ENCODE measurements around the gene OR52B2. TPM values are rescaled to one million over a fixed set of nuclear protein-coding genes. Genes with fewer than 3 reads are reported as not detected.
"Not testable (repeated sequence)": the region's sequence is repeated elsewhere in the genome, so short reads cannot be mapped to it uniquely, and the experiment has no call there.

OR52B2 gene
- total RNA-seq, 1 experiment from 2014 or later: not detected

DNA sequence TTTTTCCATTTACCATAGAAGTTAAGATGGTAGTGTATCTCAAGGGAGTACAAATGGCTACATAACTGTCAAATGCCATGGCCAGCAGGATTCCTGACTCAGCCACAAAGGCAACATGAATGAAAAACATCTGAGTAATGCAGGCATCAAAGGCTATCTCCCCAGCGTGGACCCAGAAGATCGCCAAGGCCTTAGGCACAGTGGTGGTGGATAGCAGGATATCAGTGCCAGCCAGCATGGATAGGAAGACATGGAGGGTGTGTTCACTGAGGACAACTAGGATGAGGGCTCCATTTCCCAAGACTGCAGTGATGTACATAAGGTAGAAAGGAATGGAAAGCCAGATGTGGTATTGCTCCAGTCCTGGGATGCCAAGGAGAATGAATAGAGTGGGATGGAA lies 18.0 kb downstream of the OR52B2 start:
- H3K27me3 ChIP-seq (replicated peaks; ENCODE audit: insufficient read depth, low read depth, low read length, poor library complexity): no peaks in the 10 kb centered on the region
- no peak overlapping the region for H3K4me3 ChIP-seq (ENCODE audit: low read depth, low read length, poor library complexity, severe bottlenecking)
- CTCF ChIA-PET: no interaction called here
- H3K36me3 ChIP-seq (ENCODE audit: insufficient read depth, low read length, poor library complexity, severe bottlenecking): no peaks in the 10 kb centered on the region
- no peaks in the 10 kb centered on the region for H3K9me3 ChIP-seq (ENCODE audit: low read depth, low read length, poor library complexity, severe bottlenecking)
- intact Hi-C loops (cut with micrococcal nuclease; ENCODE audit: unreplicated experiment): no loop called here
- TF ChIP-seq, protein P1, sequence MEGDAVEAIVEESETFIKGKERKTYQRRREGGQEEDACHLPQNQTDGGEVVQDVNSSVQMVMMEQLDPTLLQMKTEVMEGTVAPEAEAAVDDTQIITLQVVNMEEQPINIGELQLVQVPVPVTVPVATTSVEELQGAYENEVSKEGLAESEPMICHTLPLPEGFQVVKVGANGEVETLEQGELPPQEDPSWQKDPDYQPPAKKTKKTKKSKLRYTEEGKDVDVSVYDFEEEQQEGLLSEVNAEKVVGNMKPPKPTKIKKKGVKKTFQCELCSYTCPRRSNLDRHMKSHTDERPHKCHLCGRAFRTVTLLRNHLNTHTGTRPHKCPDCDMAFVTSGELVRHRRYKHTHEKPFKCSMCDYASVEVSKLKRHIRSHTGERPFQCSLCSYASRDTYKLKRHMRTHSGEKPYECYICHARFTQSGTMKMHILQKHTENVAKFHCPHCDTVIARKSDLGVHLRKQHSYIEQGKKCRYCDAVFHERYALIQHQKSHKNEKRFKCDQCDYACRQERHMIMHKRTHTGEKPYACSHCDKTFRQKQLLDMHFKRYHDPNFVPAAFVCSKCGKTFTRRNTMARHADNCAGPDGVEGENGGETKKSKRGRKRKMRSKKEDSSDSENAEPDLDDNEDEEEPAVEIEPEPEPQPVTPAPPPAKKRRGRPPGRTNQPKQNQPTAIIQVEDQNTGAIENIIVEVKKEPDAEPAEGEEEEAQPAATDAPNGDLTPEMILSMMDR (conservative IDR thresholded peaks at IDR 0.05; ENCODE audit: low read depth, low read length): no peak
- TF ChIP-seq EZH2 (IDR thresholded peaks at IDR 0.05; ENCODE audit: borderline replicate concordance, low read depth, low read length, poor library complexity, severe bottlenecking): no peak
- DNase-seq (ENCODE audit: low spot score): no peak
- BruUV-seq (replicated peaks): no TSS peak
- H3K4me1 ChIP-seq (ENCODE audit: insufficient read depth, low read length, poor library complexity, severe bottlenecking): no peaks in the 10 kb centered on the region
- no peak overlapping the region for H3K27ac ChIP-seq (ENCODE audit: low read depth, low read length, poor library complexity, severe bottlenecking)
- POLR2A ChIA-PET (ENCODE audit: low non-redundant PET): no interaction called here

DNA sequence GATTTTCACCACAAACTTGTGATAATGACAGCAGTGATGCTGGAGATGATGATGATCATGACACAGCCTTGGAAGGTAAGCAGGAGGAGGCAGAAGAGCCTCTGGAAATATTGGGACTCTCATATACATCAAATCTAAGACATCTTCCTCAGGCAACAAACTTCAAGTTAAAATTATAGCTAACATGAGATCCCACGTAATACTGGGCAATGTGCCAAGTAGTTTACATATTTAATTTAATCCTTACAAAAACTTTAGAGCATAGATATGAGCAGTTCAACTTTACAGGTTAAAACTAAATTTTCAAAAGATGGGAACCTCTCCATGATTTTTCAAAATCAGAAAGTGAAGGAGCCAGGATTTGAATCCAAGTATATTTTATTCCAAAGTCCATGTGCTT lies 19.0 kb downstream of the OR52B2 start:
- Histone ChIP-seq H3K4me3 (ENCODE audit: low read depth, low read length, poor library complexity, severe bottlenecking) (no peak overlapping the region), H3K4me1 (ENCODE audit: insufficient read depth, low read length, poor library complexity, severe bottlenecking) (no peaks in the 10 kb centered on the region), H3K27me3 (replicated peaks; ENCODE audit: insufficient read depth, low read depth, low read length, poor library complexity) (no peaks in the 10 kb centered on the region), H3K9me3 (ENCODE audit: low read depth, low read length, poor library complexity, severe bottlenecking) (no peaks in the 10 kb centered on the region), H3K27ac (ENCODE audit: low read depth, low read length, poor library complexity, severe bottlenecking) (no peak overlapping the region), H3K36me3 (ENCODE audit: insufficient read depth, low read length, poor library complexity, severe bottlenecking) (no peaks in the 10 kb centered on the region)
- BruUV-seq (replicated peaks): no TSS peak
- intact Hi-C loops (cut with micrococcal nuclease; ENCODE audit: unreplicated experiment): no loop called here
- no peak for TF ChIP-seq EZH2 (IDR thresholded peaks at IDR 0.05; ENCODE audit: borderline replicate concordance, low read depth, low read length, poor library complexity, severe bottlenecking)
- TF ChIP-seq, protein P1 (conservative IDR thresholded peaks at IDR 0.05; ENCODE audit: low read depth, low read length): no peak
- ChIA-PET POLR2A (ENCODE audit: low non-redundant PET) (no interaction called here), CTCF (no interaction called here)
- DNase-seq (ENCODE audit: low spot score): no peak

DNA sequence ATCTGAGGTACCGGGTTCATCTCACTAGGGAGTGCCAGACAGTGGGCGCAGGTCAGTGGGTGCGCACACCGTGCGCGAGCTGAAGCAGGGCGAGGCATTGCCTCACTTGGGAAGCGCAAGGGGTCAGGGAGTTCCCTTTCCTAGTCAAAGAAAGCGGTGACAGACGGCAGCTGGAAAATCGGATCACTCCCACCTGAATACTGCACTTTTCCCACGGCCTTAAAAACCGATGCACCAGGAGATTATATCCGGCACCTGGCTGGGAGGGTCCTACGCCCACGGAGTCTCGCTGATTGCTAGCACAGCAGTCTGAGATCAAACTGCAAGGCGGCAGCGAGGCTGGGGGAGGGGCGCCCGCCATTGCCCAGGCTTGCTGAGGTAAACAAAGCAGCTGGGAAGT lies 26.4 kb downstream of the OR52B2 start:
- DNase-seq (ENCODE audit: low spot score); H3K9me3 ChIP-seq (ENCODE audit: low read depth, low read length, poor library complexity, severe bottlenecking); H3K27me3 ChIP-seq (replicated peaks; ENCODE audit: insufficient read depth, low read depth, low read length, poor library complexity); H3K27ac ChIP-seq (ENCODE audit: low read depth, low read length, poor library complexity, severe bottlenecking); intact Hi-C loops (cut with micrococcal nuclease; ENCODE audit: unreplicated experiment); POLR2A ChIA-PET (ENCODE audit: low non-redundant PET); H3K4me1 ChIP-seq (ENCODE audit: insufficient read depth, low read length, poor library complexity, severe bottlenecking); H3K4me3 ChIP-seq (ENCODE audit: low read depth, low read length, poor library complexity, severe bottlenecking); BruUV-seq (replicated peaks); H3K36me3 ChIP-seq (ENCODE audit: insufficient read depth, low read length, poor library complexity, severe bottlenecking): not testable (repeated sequence)
- CTCF ChIA-PET: interaction anchor here (0.7 kb wide), 1 partner anchor 219 kb away, joined by 3 read pairs; no protein-coding TSS in a partner anchor

DNA sequence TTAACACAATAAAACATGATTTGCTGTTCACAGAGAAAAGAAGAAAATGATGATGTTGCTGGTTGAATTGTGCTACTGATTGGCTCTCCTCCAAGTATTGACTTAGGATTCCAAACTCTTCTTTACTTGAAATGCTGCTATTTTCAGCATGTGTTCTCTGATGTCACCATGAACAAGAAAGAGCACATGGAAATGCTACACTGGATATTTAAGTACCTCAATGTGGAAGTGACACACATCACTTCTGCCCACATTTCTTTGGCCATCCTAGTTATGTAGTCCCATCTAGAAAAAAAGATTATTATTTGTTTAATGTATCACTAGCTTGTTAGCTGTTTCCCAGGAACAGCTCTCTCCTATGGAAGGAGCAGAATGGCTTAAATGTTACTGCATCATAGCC lies 27.2 kb downstream of the OR52B2 start:
- ChIA-PET CTCF (no interaction called here), POLR2A (ENCODE audit: low non-redundant PET) (no interaction called here)
- no peak for TF ChIP-seq EZH2 (IDR thresholded peaks at IDR 0.05; ENCODE audit: borderline replicate concordance, low read depth, low read length, poor library complexity, severe bottlenecking)
- TF ChIP-seq, protein P1 (conservative IDR thresholded peaks at IDR 0.05; ENCODE audit: low read depth, low read length): no peak
- BruUV-seq (replicated peaks): no TSS peak
- DNase-seq (ENCODE audit: low spot score): no peak
- Histone ChIP-seq H3K4me3 (ENCODE audit: low read depth, low read length, poor library complexity, severe bottlenecking) (no peak overlapping the region), H3K4me1 (ENCODE audit: insufficient read depth, low read length, poor library complexity, severe bottlenecking) (no peaks in the 10 kb centered on the region), H3K36me3 (ENCODE audit: insufficient read depth, low read length, poor library complexity, severe bottlenecking) (no peaks in the 10 kb centered on the region), H3K9me3 (ENCODE audit: low read depth, low read length, poor library complexity, severe bottlenecking) (no peaks in the 10 kb centered on the region), H3K27me3 (replicated peaks; ENCODE audit: insufficient read depth, low read depth, low read length, poor library complexity) (peaks cover 4% of the 10 kb centered on the region), H3K27ac (ENCODE audit: low read depth, low read length, poor library complexity, severe bottlenecking) (no peak overlapping the region)
- intact Hi-C loops (cut with micrococcal nuclease; ENCODE audit: unreplicated experiment): no loop called here

DNA sequence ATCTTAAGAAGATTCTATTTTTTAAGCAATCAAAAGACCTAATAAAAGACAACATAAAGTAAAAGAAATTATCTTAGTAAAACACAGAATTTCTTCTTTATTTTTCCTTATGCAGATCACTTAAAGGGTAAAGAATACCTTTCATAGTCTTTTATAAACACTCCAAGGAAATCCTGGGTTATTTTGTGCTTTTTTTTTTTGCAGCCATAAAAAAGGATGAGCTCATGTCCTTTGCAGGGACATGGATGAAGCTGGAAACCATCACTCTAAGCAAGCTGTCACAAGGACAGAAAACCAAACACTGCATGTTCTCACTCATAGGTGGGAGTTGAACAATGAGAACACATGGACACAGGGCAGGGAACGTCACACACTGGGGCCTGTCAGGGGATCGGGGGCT lies 34.2 kb downstream of the OR52B2 start:
- intact Hi-C loops (cut with micrococcal nuclease; ENCODE audit: unreplicated experiment); H3K36me3 ChIP-seq (ENCODE audit: insufficient read depth, low read length, poor library complexity, severe bottlenecking); DNase-seq (ENCODE audit: low spot score); H3K4me3 ChIP-seq (ENCODE audit: low read depth, low read length, poor library complexity, severe bottlenecking); H3K27me3 ChIP-seq (replicated peaks; ENCODE audit: insufficient read depth, low read depth, low read length, poor library complexity); CTCF ChIA-PET; H3K4me1 ChIP-seq (ENCODE audit: insufficient read depth, low read length, poor library complexity, severe bottlenecking); BruUV-seq (replicated peaks); POLR2A ChIA-PET (ENCODE audit: low non-redundant PET); H3K9me3 ChIP-seq (ENCODE audit: low read depth, low read length, poor library complexity, severe bottlenecking); H3K27ac ChIP-seq (ENCODE audit: low read depth, low read length, poor library complexity, severe bottlenecking): not testable (repeated sequence)

All from A673 (cell line).